ENCODE data around the gene HOXB4.

The HOXB4 gene

DNA sequence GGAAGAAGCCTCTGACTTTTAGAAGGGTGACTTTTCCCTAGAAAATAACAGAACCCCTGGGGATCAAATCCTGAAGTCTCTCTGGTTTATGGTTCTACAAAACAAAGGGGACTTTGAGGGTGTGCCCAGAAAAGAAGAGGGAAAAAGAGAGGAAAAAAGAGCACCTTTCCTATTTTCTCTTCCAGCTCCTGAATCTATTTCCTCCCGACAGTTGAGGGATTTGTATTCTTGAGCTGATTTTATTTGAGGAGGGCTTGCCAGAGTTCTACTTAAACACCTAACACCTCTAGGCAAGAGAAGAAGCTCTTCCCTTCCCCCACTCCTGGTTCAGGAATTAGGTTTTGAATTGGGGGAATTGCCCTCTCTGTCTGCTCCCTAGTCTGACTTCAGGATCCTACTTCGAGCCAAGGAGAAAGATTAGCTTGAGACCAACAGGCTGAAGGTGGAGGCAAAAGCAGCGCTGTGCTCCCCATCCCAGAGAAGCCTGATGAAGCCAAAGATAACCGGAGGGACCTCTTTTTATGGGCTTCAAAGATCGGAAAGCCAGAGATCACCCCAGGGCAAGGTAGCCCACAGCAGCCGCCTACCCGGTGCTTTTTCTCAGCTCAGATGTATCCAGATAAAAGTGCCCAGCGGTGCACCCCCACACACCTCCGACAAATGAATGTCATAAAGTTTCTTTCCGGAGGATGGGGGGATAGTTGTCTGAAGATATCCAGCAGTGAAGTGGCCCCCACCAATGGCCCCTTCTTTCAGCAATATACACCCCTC, 11.1 kb upstream of the HOXB4 start:
- Histone ChIP-seq H3K4me1 (ENCODE audit: low read depth, poor library complexity, severe bottlenecking) (peaks cover 3% of the 10 kb centered on the region), H3K79me2 (ENCODE audit: insufficient read depth, low read depth) (no peaks in the 10 kb centered on the region), H3K27ac (no peak overlapping the region), H2AFZ (ENCODE audit: low read depth) (no peak overlapping the region), H3K36me3 (ENCODE audit: insufficient read depth) (no peaks in the 10 kb centered on the region), H3K9ac (no peak overlapping the region), H3K27me3 (ENCODE audit: insufficient read depth, low read depth) (peaks cover 6% of the 10 kb centered on the region), H3K4me3 (IDR thresholded peaks at IDR 0.05; ENCODE audit: insufficient read depth, low read depth, low read length) (no peak overlapping the region), H3K4me2 (no peak overlapping the region), H4K20me1 (ENCODE audit: insufficient read depth) (no peaks in the 10 kb centered on the region)
- TF ChIP-seq, protein P1, sequence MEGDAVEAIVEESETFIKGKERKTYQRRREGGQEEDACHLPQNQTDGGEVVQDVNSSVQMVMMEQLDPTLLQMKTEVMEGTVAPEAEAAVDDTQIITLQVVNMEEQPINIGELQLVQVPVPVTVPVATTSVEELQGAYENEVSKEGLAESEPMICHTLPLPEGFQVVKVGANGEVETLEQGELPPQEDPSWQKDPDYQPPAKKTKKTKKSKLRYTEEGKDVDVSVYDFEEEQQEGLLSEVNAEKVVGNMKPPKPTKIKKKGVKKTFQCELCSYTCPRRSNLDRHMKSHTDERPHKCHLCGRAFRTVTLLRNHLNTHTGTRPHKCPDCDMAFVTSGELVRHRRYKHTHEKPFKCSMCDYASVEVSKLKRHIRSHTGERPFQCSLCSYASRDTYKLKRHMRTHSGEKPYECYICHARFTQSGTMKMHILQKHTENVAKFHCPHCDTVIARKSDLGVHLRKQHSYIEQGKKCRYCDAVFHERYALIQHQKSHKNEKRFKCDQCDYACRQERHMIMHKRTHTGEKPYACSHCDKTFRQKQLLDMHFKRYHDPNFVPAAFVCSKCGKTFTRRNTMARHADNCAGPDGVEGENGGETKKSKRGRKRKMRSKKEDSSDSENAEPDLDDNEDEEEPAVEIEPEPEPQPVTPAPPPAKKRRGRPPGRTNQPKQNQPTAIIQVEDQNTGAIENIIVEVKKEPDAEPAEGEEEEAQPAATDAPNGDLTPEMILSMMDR (conservative IDR thresholded peaks at IDR 0.05; ENCODE audit: low read depth, low read length), result no peak

DNA sequence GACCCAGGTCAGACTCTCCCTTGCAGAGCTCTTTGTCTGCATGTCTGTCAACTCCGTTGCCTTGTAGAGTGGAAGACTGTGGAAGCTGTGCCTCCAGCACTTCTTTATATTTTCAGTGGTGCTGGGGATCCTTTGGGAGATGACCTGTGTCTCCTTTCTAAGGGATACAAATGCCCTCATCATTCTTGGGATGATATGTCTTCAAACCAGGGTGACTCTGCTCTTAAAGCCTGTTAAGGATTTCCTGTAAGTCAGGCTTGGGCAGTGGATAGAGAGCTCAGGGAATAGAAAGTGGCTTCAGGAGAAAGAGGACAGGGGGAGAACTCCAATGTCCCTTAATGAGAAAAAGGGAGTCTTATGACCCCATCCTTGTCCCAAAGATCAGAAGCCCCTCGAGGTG, 10.4 kb upstream of the HOXB4 start:
- H3K27ac ChIP-seq, result no peak overlapping the region
- no peaks in the 10 kb centered on the region for H4K20me1 ChIP-seq (ENCODE audit: insufficient read depth)
- H3K79me2 ChIP-seq (ENCODE audit: insufficient read depth, low read depth), result no peaks in the 10 kb centered on the region
- no peak overlapping the region for H3K4me2 ChIP-seq
- no peak overlapping the region for H3K9ac ChIP-seq
- peaks cover 6% of the 10 kb centered on the region for H3K27me3 ChIP-seq (ENCODE audit: insufficient read depth, low read depth)
- TF ChIP-seq, protein P1 (conservative IDR thresholded peaks at IDR 0.05; ENCODE audit: low read depth, low read length), result no peak
- H2AFZ ChIP-seq (ENCODE audit: low read depth), result no peak overlapping the region
- no peaks in the 10 kb centered on the region for H3K36me3 ChIP-seq (ENCODE audit: insufficient read depth)
- H3K4me3 ChIP-seq (IDR thresholded peaks at IDR 0.05; ENCODE audit: insufficient read depth, low read depth, low read length), result no peak overlapping the region
- no peaks in the 10 kb centered on the region for H3K4me1 ChIP-seq (ENCODE audit: low read depth, poor library complexity, severe bottlenecking)

DNA sequence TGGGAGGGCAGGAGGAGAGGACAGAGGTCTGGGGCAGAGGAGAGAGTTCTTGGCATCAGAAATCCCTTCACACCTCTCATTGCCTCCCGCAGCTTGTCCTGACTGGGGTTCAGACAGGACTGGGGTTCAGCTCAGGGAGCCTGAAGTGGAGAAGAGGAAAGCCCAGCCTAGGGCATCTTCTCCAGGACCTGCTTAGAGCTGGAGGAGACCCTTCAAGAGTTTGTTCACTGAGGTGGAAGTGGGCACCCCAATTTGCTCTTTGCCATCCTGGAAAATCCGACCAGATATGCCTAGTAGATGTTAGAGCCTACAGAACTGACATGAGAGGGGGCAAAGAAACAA, 9.9 kb upstream of the HOXB4 start:
- Histone ChIP-seq H2AFZ (ENCODE audit: low read depth) (no peak overlapping the region), H3K9ac (no peak overlapping the region), H3K4me1 (ENCODE audit: low read depth, poor library complexity, severe bottlenecking) (no peaks in the 10 kb centered on the region), H3K4me2 (no peak overlapping the region), H3K36me3 (ENCODE audit: insufficient read depth) (no peaks in the 10 kb centered on the region), H3K27ac (no peak overlapping the region), H3K27me3 (ENCODE audit: insufficient read depth, low read depth) (peaks cover 6% of the 10 kb centered on the region), H3K79me2 (ENCODE audit: insufficient read depth, low read depth) (no peaks in the 10 kb centered on the region), H3K4me3 (IDR thresholded peaks at IDR 0.05; ENCODE audit: insufficient read depth, low read depth, low read length) (no peak overlapping the region), H4K20me1 (ENCODE audit: insufficient read depth) (no peaks in the 10 kb centered on the region)
- TF ChIP-seq, protein P1 (conservative IDR thresholded peaks at IDR 0.05; ENCODE audit: low read depth, low read length), result no peak

DNA sequence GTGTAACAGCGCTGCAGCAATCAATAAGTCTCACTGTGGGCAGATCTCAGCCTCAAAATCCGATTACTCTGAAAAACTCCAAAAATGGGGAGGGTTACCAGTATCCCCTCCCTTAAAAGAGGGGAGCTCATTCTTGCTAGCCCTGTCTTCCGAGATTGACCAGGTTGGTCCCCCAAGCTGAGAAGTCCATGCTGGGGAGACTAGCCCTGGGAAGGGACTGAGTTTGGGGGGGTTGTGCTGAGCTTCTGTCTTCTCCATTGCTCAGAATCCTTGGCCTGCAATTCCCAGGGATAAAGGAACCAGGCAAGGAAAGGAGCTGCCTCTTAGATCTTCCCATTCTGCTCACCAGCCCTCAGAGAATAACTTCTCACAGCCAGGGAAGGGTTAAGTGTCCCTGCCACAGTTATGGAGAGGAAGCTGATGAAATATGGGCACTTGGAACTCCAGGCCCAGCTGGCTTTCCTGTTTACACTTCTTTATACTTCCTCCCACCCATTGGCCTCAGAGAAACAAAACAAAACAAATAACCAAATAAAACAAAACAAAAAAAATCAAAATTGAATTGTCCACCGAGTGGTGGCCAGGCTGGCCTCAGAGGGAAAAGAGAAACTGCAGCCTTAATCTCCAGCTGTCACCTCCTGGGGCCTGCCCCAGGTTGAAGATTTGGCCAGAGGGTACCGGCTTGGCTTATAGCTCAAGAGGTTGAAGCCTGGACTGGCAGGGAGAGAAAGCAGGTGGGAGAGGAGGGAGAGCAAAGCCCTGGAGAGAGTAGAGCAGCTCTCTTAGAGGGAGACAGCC, 9.3 kb upstream of the HOXB4 start:
- Histone ChIP-seq H3K36me3 (ENCODE audit: insufficient read depth) (no peaks in the 10 kb centered on the region), H3K4me2 (no peak overlapping the region), H3K4me3 (IDR thresholded peaks at IDR 0.05; ENCODE audit: insufficient read depth, low read depth, low read length) (no peak overlapping the region), H3K79me2 (ENCODE audit: insufficient read depth, low read depth) (no peaks in the 10 kb centered on the region), H4K20me1 (ENCODE audit: insufficient read depth) (no peaks in the 10 kb centered on the region), H3K27ac (no peak overlapping the region), H3K4me1 (ENCODE audit: low read depth, poor library complexity, severe bottlenecking) (no peaks in the 10 kb centered on the region), H2AFZ (ENCODE audit: low read depth) (no peak overlapping the region), H3K27me3 (ENCODE audit: insufficient read depth, low read depth) (peaks cover 3% of the 10 kb centered on the region; the same call in 1 of the 2 replicates), H3K9ac (no peak overlapping the region)
- TF ChIP-seq, protein P1 (conservative IDR thresholded peaks at IDR 0.05; ENCODE audit: low read depth, low read length), result no peak

All from KMS-11 (cell line).